Uterine smooth muscle cell (primary cell): ENCODE results near the gene BATF2. TPM values are rescaled to one million over a fixed set of nuclear protein-coding genes. Genes with fewer than 3 reads are reported as not detected.

Experiments used
- total RNA-seq: library from RNA; depleted of rRNA; stranded (reverse); fragments of >200 nt; gene quantifications from 2 replicates; pipeline ENCODE4 v1.2.3, GENCODE V29; 2014

BATF2 gene, protein sequence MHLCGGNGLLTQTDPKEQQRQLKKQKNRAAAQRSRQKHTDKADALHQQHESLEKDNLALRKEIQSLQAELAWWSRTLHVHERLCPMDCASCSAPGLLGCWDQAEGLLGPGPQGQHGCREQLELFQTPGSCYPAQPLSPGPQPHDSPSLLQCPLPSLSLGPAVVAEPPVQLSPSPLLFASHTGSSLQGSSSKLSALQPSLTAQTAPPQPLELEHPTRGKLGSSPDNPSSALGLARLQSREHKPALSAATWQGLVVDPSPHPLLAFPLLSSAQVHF
- 0.50 and 0.77 TPM in 2 replicates for total RNA-seq

DNA sequence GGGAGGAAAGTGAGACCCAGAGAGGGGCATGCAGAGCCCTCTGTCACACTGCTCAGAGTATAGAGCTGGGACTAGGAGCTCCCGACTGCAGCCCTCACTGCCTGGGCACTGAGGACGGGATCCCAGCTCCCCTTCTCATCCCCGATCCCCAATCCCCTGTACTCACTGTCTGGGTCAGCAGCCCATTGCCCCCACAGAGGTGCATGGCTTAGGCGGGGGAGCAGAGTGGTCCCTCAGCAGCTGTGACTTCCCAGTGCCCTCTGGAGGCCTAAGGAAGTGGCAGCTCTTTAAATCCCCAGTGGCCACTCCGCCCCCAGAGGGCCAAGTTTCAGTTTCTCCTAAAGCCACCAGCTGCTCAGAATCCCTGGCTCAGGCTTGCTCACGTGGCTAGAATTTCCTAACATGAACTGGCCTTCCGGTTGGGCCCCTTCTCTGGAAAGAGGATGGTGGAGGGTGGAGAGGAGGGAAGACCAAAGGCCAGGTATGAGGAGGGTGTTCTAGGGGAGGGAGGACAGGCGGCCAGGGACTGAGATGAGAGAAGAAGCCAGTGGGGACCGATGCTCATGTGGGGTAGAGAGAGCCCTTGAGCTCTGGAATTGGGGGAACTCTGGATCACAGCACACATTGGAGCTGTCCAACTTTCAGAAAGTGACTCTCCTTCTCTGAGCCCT is at the start of gene BATF2:
BATF2 (minus strand) TSS at position 262 of the 671 bp plus-strand sequence; CDS start at position 205, 57 bp downstream.

DNA sequence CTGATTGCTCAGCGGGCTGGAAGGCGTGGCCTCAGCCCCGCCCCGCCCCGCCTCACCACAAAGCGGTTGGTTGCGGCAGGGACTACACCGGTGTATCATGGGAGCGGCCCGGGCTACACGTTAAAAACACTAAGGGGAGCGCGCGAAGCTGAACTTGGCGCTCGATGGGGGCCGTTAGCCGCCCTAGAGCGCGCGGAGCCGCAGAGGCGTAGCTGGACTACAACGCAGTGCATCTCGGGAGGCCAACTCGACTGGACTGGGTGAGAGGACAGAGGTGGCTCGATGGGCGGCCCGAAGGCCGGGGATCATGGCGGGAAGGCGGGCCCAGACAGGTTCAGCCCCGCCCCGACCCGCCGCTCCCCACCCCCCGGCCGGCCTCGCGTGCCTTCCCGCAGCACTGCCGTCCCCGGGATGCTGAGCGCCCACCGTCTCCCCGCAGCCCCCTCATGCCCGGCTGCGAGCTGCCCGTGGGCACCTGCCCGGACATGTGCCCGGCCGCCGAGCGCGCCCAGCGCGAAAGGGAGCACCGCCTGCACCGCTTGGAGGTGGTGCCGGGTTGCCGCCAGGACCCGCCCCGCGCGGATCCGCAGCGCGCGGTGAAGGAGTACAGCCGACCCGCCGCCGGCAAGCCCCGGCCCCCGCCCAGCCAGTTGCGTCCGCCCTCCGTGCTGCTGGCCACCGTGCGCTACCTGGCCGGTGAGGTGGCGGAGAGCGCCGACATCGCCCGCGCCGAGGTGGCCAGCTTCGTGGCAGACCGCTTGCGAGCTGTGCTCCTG is 44.3 kb upstream of the BATF2 start, which contains the start of gene SAC3D1:
SAC3D1 (plus strand) TSS at position 364 of the 776 bp plus-strand sequence; CDS start at position 447, 83 bp downstream.

DNA sequence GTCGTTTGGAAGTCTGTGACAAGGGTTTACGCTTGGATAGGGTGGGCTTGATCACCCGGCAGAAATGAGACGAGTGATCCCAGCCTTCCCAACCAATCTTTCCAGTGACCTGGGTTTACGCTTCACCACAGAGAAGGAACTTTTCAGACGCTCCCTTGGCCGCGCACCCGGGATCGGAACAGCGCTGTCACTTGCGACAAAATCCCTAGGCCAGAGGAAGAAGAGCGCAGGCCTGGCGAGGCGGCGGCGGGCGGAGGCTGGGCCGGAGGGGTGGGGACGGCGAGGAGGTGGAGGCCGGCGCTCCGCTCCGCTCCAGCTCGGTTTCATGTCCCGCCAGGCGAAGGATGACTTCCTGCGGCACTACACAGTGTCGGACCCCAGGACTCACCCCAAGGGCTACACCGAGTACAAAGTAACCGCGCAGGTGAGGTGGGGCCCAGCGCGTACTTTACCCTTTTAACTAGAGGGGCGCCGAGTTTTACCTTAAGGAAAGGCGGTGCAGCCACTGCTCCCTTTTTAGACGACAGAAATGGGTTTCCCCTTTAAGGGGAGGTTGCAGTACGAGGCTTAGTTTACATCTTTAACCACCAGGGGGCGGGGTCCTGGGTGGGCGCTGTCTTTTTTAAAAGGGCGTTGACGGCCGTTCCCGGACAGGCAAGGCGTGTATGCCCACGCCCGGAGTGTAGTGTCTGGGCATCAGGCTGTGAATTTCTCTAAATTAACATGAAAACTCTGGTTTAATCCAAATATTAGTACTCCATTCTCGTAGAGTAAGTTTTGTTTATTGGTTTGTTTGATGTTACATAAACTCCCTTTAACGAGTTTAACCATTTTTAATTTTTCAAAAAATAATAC is 30.7 kb upstream of the BATF2 start, which contains the start of gene SNX15:
SNX15 (plus strand) TSS at position 227 of the 855 bp plus-strand sequence; CDS start at position 326, 99 bp downstream.

DNA sequence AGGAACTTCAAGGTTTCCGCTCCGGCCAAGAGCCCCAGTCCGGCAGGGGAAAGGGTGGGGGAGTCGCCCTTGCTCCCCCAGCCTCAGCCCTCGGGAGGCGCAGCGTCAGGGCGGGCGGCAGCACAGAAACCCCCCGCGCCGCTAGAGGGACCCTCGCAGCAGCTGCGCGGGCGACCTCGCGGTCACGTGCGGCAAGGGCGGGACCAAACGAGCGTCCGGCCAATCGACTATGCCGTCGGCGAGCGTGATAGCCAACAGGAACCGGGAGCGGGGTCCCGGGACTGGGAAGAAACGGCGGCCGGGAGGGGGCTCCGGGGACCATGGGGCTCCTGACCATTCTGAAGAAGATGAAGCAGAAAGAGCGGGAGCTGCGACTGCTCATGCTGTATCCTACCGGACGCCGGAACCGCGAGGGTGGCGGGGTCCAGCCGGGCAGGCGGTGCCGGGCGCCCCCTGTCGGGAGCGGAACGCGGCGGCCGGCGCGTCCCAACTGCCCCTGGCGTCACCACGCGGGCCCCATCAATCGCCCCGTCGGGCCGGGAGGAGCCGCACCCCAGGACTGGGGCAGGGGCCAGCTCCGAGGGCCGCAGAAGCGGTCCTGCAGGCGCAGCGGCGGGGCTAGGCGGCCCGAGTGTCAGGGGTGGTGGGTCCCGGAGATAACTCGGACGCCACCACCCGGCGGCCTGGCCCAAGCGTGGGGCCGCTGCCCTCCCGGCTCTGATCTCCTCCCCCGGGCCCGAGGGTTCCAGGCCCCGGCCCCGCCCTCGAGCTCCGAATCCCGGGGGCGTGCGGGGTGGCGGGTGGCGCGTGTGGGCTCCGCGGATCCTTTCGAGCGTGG is 17.3 kb upstream of the BATF2 start, which contains the start of gene ARL2:
ARL2 (plus strand) TSS at position 273 of the 838 bp plus-strand sequence; CDS start at position 321, 48 bp downstream.

DNA sequence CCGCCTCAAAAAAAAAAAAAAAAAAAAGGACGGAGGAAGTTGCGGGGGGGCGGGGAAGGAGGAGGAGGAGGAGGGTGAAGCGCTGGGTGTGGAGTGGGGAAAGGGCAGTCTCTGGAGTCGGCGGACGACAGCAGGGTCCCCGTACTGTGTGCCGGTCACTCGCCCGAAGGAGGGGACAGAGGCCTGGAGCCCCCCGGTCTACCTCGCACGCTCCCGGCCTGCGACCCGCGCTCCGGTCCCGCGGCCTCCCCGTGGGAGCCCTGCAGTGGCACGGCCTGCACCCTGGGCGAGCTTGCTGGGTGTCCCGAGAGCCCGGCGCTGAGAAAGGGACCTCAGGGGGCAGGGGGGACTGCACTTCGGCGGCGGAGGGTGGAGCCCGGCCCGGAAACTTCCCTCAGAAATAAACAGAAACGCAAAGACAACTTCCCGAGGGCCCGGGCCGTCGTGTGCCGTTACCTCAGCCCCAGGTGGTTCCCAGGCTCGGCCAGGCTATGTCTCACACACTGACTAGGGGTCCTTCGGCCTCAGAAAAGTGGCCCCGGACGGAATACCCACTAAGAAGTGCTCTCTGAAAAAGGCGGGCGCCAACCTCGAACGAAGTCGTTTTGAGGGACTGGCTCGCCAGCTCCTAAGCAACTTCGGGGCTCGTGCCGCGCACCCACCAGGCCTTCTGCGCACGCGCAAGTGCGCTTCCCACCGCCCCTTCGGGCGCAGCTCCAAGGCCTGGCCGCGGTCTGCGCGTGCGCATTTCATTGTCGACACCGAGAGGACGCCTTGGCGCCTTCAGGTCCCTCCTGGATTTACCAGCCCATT is 25.1 kb downstream of the BATF2 start, which contains the start of gene MAJIN:
MAJIN (minus strand) TSS at position 688 of the 813 bp plus-strand sequence. CDS start 12,703 bp downstream, outside the sequence.

Other genes starting within 250 kb of the BATF2 start
- gene PYGM, start 237.0 kb downstream of the BATF2 start, total RNA-seq, result 0.33 and 0.87 TPM in 2 replicates
- gene SF1, start 218.4 kb downstream of the BATF2 start, total RNA-seq, result 86.7 and 110 TPM in 2 replicates
- gene MAP4K2, start 193.8 kb downstream of the BATF2 start, total RNA-seq, result 10.5 and 14.4 TPM in 2 replicates
- 16.6 and 17.4 TPM in 2 replicates for gene MEN1, start 186.4 kb downstream of the BATF2 start, total RNA-seq
- gene CDC42BPG, start 152.3 kb downstream of the BATF2 start, total RNA-seq, result 0.11 and 0.12 TPM in 2 replicates
- 61.5 and 111 TPM in 2 replicates for gene EHD1, start 118.3 kb downstream of the BATF2 start, total RNA-seq
- 15.4 and 17.5 TPM in 2 replicates for gene ATG2A, start 79.8 kb downstream of the BATF2 start, total RNA-seq
- gene PPP2R5B, start 72.3 kb downstream of the BATF2 start, total RNA-seq, result 7.6 and 12.4 TPM in 2 replicates
- not detected in 2 replicates for gene GPHA2, start 61.1 kb downstream of the BATF2 start, total RNA-seq
- gene MAJIN, start 24.9 kb downstream of the BATF2 start, total RNA-seq, result not detected in 2 replicates
- 74.7 and 104 TPM in 2 replicates for gene ARL2, start 17.2 kb upstream of the BATF2 start, total RNA-seq
- gene SNX15, start 30.5 kb upstream of the BATF2 start, total RNA-seq, result 7.4 and 10.4 TPM in 2 replicates
- gene SAC3D1, start 44.2 kb upstream of the BATF2 start, total RNA-seq, result 8.4 and 20.3 TPM in 2 replicates
- gene NAALADL1, start 61.6 kb upstream of the BATF2 start, total RNA-seq, result 24.7 and 31.5 TPM in 2 replicates
- 7.1 and 18.6 TPM in 2 replicates for gene CDCA5, start 87.1 kb upstream of the BATF2 start, total RNA-seq
- gene ZFPL1, start 87.3 kb upstream of the BATF2 start, total RNA-seq, result 34.0 and 36.2 TPM in 2 replicates
- 153 and 194 TPM in 2 replicates for gene VPS51, start 99.2 kb upstream of the BATF2 start, total RNA-seq
- gene TM7SF2, start 114.9 kb upstream of the BATF2 start, total RNA-seq, result 13.1 and 49.4 TPM in 2 replicates
- gene ZNHIT2, start 120.7 kb upstream of the BATF2 start, total RNA-seq, result 11.4 and 12.0 TPM in 2 replicates
- 229 and 277 TPM in 2 replicates for gene FAU, start 125.2 kb upstream of the BATF2 start, total RNA-seq
- gene MRPL49, start 125.3 kb upstream of the BATF2 start, total RNA-seq, result 43.4 and 52.5 TPM in 2 replicates
- 19.4 and 47.6 TPM in 2 replicates for gene SYVN1, start 137.5 kb upstream of the BATF2 start, total RNA-seq
- gene SPDYC, start 173.3 kb upstream of the BATF2 start, total RNA-seq, result not detected in 2 replicates
- gene CAPN1, start 185.0 kb upstream of the BATF2 start, total RNA-seq, result 88.1 and 117 TPM in 2 replicates